Loucy (cell line): Measurements from ENCODE around the gene NFYB.

Experiments used
- H2AFZ ChIP-seq: fragments of 200-600 bp; sonication (generic); 2 replicates; pipeline ENCODE4 v1.6.0; 2016; ENCODE audit warnings: antibody characterized with exemption, mild to moderate bottlenecking, low read length, moderate library complexity
- H3F3A ChIP-seq: fragments of 200-600 bp; 2 replicates; pipeline ENCODE4 v1.6.0; 2016; ENCODE audit warnings: antibody characterized with exemption, low read depth, mild to moderate bottlenecking
- H3K27me3 ChIP-seq: fragments of 200-600 bp; sonication (generic); 2 replicates; pipeline ENCODE4 v1.6.1; 2014; ENCODE audit warnings: low read length, mild to moderate bottlenecking; ENCODE audit not compliant: insufficient read depth, poor library complexity, severe bottlenecking
- H3K36me3 ChIP-seq: fragments of 200-600 bp; sonication (generic); 2 replicates; pipeline ENCODE4 v1.6.1; 2016; ENCODE audit warnings: low read length; ENCODE audit not compliant: insufficient read depth
- H3K4me1 ChIP-seq: fragments of 200-600 bp; sonication (generic); 2 replicates; pipeline ENCODE4 v1.5.1; 2014; ENCODE audit warnings: low read length, mild to moderate bottlenecking; ENCODE audit not compliant: insufficient read depth, poor library complexity, severe bottlenecking
- H3K4me2 ChIP-seq: fragments of 200-600 bp; sonication (generic); 2 replicates; pipeline ENCODE4 v1.6.0; 2014; ENCODE audit warnings: antibody characterized with exemption, low read length, low read depth, mild to moderate bottlenecking; ENCODE audit not compliant: poor library complexity, severe bottlenecking
- H3K4me3 ChIP-seq: fragments of 200-600 bp; sonication (generic); 2 replicates; pipeline ENCODE4 v1.5.1; 2014; ENCODE audit warnings: low read length, mild to moderate bottlenecking, mixed read lengths; ENCODE audit not compliant: poor library complexity, severe bottlenecking
- H3K79me2 ChIP-seq: fragments of 200-600 bp; sonication (generic); 2 replicates; pipeline ENCODE4 v1.6.1; 2014; ENCODE audit warnings: low read length; ENCODE audit not compliant: insufficient read depth
- H3K9ac ChIP-seq: fragments of 200-600 bp; sonication (generic); 2 replicates; pipeline ENCODE4 v1.6.0; 2014; ENCODE audit warnings: mild to moderate bottlenecking, low read depth, low read length, moderate library complexity; ENCODE audit not compliant: poor library complexity, severe bottlenecking
- H3K9me2 ChIP-seq: fragments of 200-600 bp; sonication (generic); replicated peaks from 2 replicates; pipeline ENCODE4 v1.6.1; 2016; ENCODE audit warnings: low read depth, low read length, mixed read lengths
- H3K9me3 ChIP-seq: fragments of 200-600 bp; sonication (generic); 2 replicates; pipeline ENCODE4 v1.6.1; 2014; ENCODE audit warnings: mild to moderate bottlenecking, antibody characterized with exemption, low read length, low read depth; ENCODE audit not compliant: insufficient read depth
- H4K20me1 ChIP-seq: fragments of 200-600 bp; sonication (generic); 2 replicates; pipeline ENCODE4 v1.6.0; 2014; ENCODE audit warnings: antibody characterized with exemption, low read length, mild to moderate bottlenecking; ENCODE audit not compliant: insufficient read depth, poor library complexity, severe bottlenecking
- CTCF ChIP-seq: fragments of 200-600 bp; sonication (generic); conservative IDR thresholded peaks from 2 replicates; pipeline ENCODE4 v1.5.1; 2014; ENCODE audit warnings: mild to moderate bottlenecking, antibody characterized with exemption, low read length
- EZH2phosphoT487 ChIP-seq: fragments of 200-600 bp; IDR thresholded peaks from 2 replicates; pipeline ENCODE4 v1.6.1; 2018; ENCODE audit warnings: antibody characterized with exemption, mild to moderate bottlenecking, moderate library complexity, borderline replicate concordance

NFYB gene

GRCh38 chr12:104137902-104138796, at the start of gene NFYB:
TSS of gene NFYB (minus strand) at chr12:104138210. CDS start at chr12:104135453, 2,757 bp downstream.
- H2AFZ ChIP-seq = peak within 1 kb of the TSS; percentile 86
- H3K9me3 ChIP-seq = no peaks in the 10 kb centered on the region
- peak within 1 kb of the TSS; percentile 87 for H3K4me3 ChIP-seq
- 0 out of 2 replicates have a peak, but pooled peaks cover 3% of the 10 kb centered on the region for H3F3A ChIP-seq
- H3K9me2 ChIP-seq = no peaks in the 10 kb centered on the region
- TF ChIP-seq CTCF = no peak
- no peak for TF ChIP-seq EZH2phosphoT487
- peak within 1 kb of the TSS; percentile 91 for H3K9ac ChIP-seq
- peaks cover 42% of the 10 kb centered on the region for H3K79me2 ChIP-seq
- H4K20me1 ChIP-seq = no peaks in the 10 kb centered on the region
- no peaks in the 10 kb centered on the region for H3K27me3 ChIP-seq
- peak within 1 kb of the TSS; percentile 98 for H3K4me2 ChIP-seq
- H3K4me1 ChIP-seq = peaks cover 46% of the 10 kb centered on the region
- no peaks in the 10 kb centered on the region for H3K36me3 ChIP-seq

GRCh38 chr12:104187446-104188155, 49.6 kb upstream of the NFYB start:
- TF ChIP-seq CTCF (no peak), EZH2phosphoT487 (no peak)
- H4K20me1 ChIP-seq = no peaks in the 10 kb centered on the region
- no peaks in the 10 kb centered on the region for H3K9me2 ChIP-seq
- H3K36me3 ChIP-seq = no peaks in the 10 kb centered on the region
- no peaks in the 10 kb centered on the region; the same call in 1 of the 2 replicates for H3K9me3 ChIP-seq
- no peaks in the 10 kb centered on the region for H3K27me3 ChIP-seq
- H3K4me1 ChIP-seq = no peaks in the 10 kb centered on the region
- H3K9ac ChIP-seq = no peak overlapping the region
- 0 out of 2 replicates have a peak overlapping the region, but pooled peaks have one; percentile 52 for H2AFZ ChIP-seq
- H3K79me2 ChIP-seq = no peaks in the 10 kb centered on the region
- H3K4me3 ChIP-seq = no peak overlapping the region
- H3K4me2 ChIP-seq = no peak overlapping the region
- H3F3A ChIP-seq = no peaks in the 10 kb centered on the region

- Histone ChIP-seq H3K9me2 (no peaks in the 10 kb centered on the region), H3K36me3 (no peaks in the 10 kb centered on the region), H3K4me1 (no peaks in the 10 kb centered on the region), H3K27me3 (no peaks in the 10 kb centered on the region), H3F3A (no peaks in the 10 kb centered on the region), H4K20me1 (no peaks in the 10 kb centered on the region), H3K4me3 (no peak overlapping the region), H3K79me2 (no peaks in the 10 kb centered on the region), H2AFZ (no peak overlapping the region), H3K9ac (no peak overlapping the region), H3K9me3 (no peaks in the 10 kb centered on the region; the same call in 1 of the 2 replicates), H3K4me2 (no peak overlapping the region)
- no peak for TF ChIP-seq EZH2phosphoT487
- no peak for TF ChIP-seq CTCF
Observed at GRCh38 chr12:104183443-104183842, 45.4 kb upstream of the NFYB start.
